IMR-90 (cell line): ENCODE measurements around the gene CCNB2. TPM values are rescaled to one million over a fixed set of nuclear protein-coding genes. Genes with fewer than 3 reads are reported as not detected.

Experiments
- ATAC-seq: fragments of 200-7000 bp; cut with Tn5 transposase; 2 replicates; pipeline ENCODE4 v1.9.1; 2020; ENCODE audit warnings: low read depth, mild to moderate bottlenecking, moderate library complexity
- BruUV-seq: library from RNA; stranded (reverse); fragments of 400-500 nt; replicated peaks from 2 replicates; lab custom pipeline; 2021; lab: Mats Ljungman, UMichigan
- CTCF ChIA-PET: fragments of 300-600 bp; formaldehyde crosslinking; extraction: SDS; loops from one replicate; lab custom pipeline; 2021; ENCODE audit warnings: antibody characterized with exemption; lab: Yijun Ruan, JAX
- POLR2A ChIA-PET: fragments of 300-600 bp; sonication (Branson Sonifier 250); formaldehyde crosslinking; loops from one replicate; lab custom pipeline; 2022; ENCODE audit warnings: antibody characterized with exemption; ENCODE audit not compliant: unreplicated experiment; lab: Charles Lee
- DNase-seq: peaks from one replicate; pipeline ENCODE4 v3.0.0; 2013
- H2AFZ ChIP-seq: replicated peaks from 2 replicates; pipeline ENCODE3; 2013; ENCODE audit warnings: low read length, mild to moderate bottlenecking; ENCODE audit not compliant: poor library complexity
- H2AK5ac ChIP-seq: 2 replicates; pipeline ENCODE4 v1.6.1; 2013; ENCODE audit warnings: low read depth, low read length, inconsistent platforms
- H2AK9ac ChIP-seq: replicated peaks from 2 replicates; pipeline ENCODE3; 2013; ENCODE audit warnings: mild to moderate bottlenecking, low read depth, low read length, moderate library complexity; ENCODE audit not compliant: poor library complexity
- H2BK120ac ChIP-seq: 2 replicates; pipeline ENCODE4 v1.6.1; 2013; ENCODE audit warnings: low read depth, low read length, inconsistent platforms
- H2BK15ac ChIP-seq: 3 replicates; pipeline ENCODE4 v1.6.1; 2013; ENCODE audit warnings: low read depth, low read length, inconsistent platforms
- H2BK20ac ChIP-seq: 2 replicates; pipeline ENCODE4 v1.6.1; 2013; ENCODE audit warnings: low read depth, mild to moderate bottlenecking, inconsistent platforms, low read length, moderate library complexity
- H2BK5ac ChIP-seq: 2 replicates; pipeline ENCODE4 v1.6.1; 2013; ENCODE audit warnings: mild to moderate bottlenecking, low read depth, low read length, inconsistent platforms; ENCODE audit not compliant: poor library complexity, severe bottlenecking
- H3K14ac ChIP-seq: replicated peaks from 2 replicates; pipeline ENCODE4 v1.6.1; 2013; ENCODE audit warnings: low read depth, low read length, inconsistent platforms
- H3K18ac ChIP-seq: 2 replicates; pipeline ENCODE4 v1.6.1; 2013; ENCODE audit warnings: low read depth, low read length, control low read depth
- H3K23ac ChIP-seq: 2 replicates; pipeline ENCODE4 v1.6.1; 2013; ENCODE audit warnings: low read depth, low read length, inconsistent platforms
- H3K27ac ChIP-seq: 2 replicates; pipeline ENCODE4 v1.5.1; 2013; ENCODE audit warnings: mild to moderate bottlenecking, control low read depth, low read length; ENCODE audit not compliant: insufficient read depth
- H3K27me3 ChIP-seq: 2 replicates; pipeline ENCODE4 v1.6.1; 2013; ENCODE audit warnings: low read length; ENCODE audit not compliant: control insufficient read depth, insufficient read depth
- H3K36me3 ChIP-seq: 2 replicates; pipeline ENCODE4 v1.6.1; 2013; ENCODE audit warnings: low read length, mixed read lengths; ENCODE audit not compliant: control insufficient read depth, insufficient read depth
- H3K4ac ChIP-seq: 2 replicates; pipeline ENCODE4 v1.6.1; 2013; ENCODE audit warnings: low read depth, low read length, inconsistent platforms
- H3K4me1 ChIP-seq: 2 replicates; pipeline ENCODE4 v1.6.1; 2013; ENCODE audit warnings: low read length, mixed read lengths; ENCODE audit not compliant: control insufficient read depth, insufficient read depth
- H3K4me2 ChIP-seq: 2 replicates; pipeline ENCODE4 v1.6.1; 2013; ENCODE audit warnings: low read depth, mild to moderate bottlenecking, control low read depth, low read length, moderate library complexity
- H3K4me3 ChIP-seq: 2 replicates; pipeline ENCODE4 v1.5.1; 2013; ENCODE audit warnings: low read depth, mild to moderate bottlenecking, control low read depth, low read length, moderate library complexity; ENCODE audit not compliant: insufficient read depth
- H3K56ac ChIP-seq: 2 replicates; pipeline ENCODE4 v1.6.1; 2013; ENCODE audit warnings: low read length, inconsistent platforms; ENCODE audit not compliant: insufficient read depth; ENCODE audit errors: extremely low read depth
- H3K79me1 ChIP-seq, 2 experiments: 2 replicates each; pipeline ENCODE4 v1.6.1; 2013; ENCODE audit warnings: low read length in 2 of 2, inconsistent platforms in 1 of 2, low read depth in 1 of 2
- H3K9ac ChIP-seq: 2 replicates; pipeline ENCODE4 v1.6.1; 2013; ENCODE audit warnings: low read depth, low read length, control low read depth
- H3K9me1 ChIP-seq: 2 replicates; pipeline ENCODE4 v1.6.1; 2013; ENCODE audit warnings: low read length, inconsistent platforms; ENCODE audit not compliant: insufficient read depth
- H3K9me3 ChIP-seq: 2 replicates; pipeline ENCODE4 v1.6.1; 2013; ENCODE audit warnings: low read length; ENCODE audit not compliant: control insufficient read depth, insufficient read depth
- H4K20me1 ChIP-seq: 2 replicates; pipeline ENCODE4 v1.6.1; 2013; ENCODE audit warnings: low read length, inconsistent platforms; ENCODE audit not compliant: insufficient read depth
- H4K5ac ChIP-seq: 2 replicates; pipeline ENCODE4 v1.6.1; 2013; ENCODE audit warnings: mild to moderate bottlenecking, low read depth, low read length, control low read depth
- H4K8ac ChIP-seq, 2 experiments: 2 replicates each; pipeline ENCODE4 v1.6.1; 2013; ENCODE audit warnings: low read depth in 2 of 2, low read length in 2 of 2, control low read depth in 1 of 2, inconsistent platforms in 1 of 2
- H4K91ac ChIP-seq: 2 replicates; pipeline ENCODE4 v1.6.1; 2013; ENCODE audit warnings: low read depth, low read length, inconsistent platforms; ENCODE audit not compliant: insufficient read depth
- CEBPB ChIP-seq: IDR thresholded peaks from 2 replicates; pipeline ENCODE4 v1.6.1; 2012; ENCODE audit warnings: low read depth, low read length, improper control_type of control experiment
- CHD1 ChIP-seq: IDR thresholded peaks from 2 replicates; pipeline ENCODE4 v1.6.1; 2012; ENCODE audit warnings: low read depth, low read length, improper control_type of control experiment
- FOS ChIP-seq: fragments of 150-350 bp; IDR thresholded peaks from 2 replicates; pipeline ENCODE4 v1.6.1; 2016; ENCODE audit warnings: low read depth, low read length
- MAFK ChIP-seq: IDR thresholded peaks from 2 replicates; pipeline ENCODE4 v1.6.1; 2012; ENCODE audit warnings: low read depth, low read length, improper control_type of control experiment
- MAZ ChIP-seq: IDR thresholded peaks from 2 replicates; pipeline ENCODE4 v1.6.1; 2012; ENCODE audit warnings: low read depth, mild to moderate bottlenecking, low read length, improper control_type of control experiment, moderate library complexity, borderline replicate concordance
- MXI1 ChIP-seq: IDR thresholded peaks from 2 replicates; pipeline ENCODE4 v1.6.1; 2012; ENCODE audit warnings: low read depth, mild to moderate bottlenecking, low read length, moderate library complexity, borderline replicate concordance
- NFE2L2 ChIP-seq: fragments of 150-350 bp; IDR thresholded peaks from 2 replicates; pipeline ENCODE4 v1.6.1; 2016; ENCODE audit warnings: low read depth, mild to moderate bottlenecking, low read length
- POLR2A ChIP-seq: IDR thresholded peaks from 2 replicates; pipeline ENCODE4 v1.6.1; 2012; ENCODE audit warnings: mild to moderate bottlenecking, low read depth, low read length
- RAD21 ChIP-seq: IDR thresholded peaks from 2 replicates; pipeline ENCODE4 v1.6.1; 2012; ENCODE audit warnings: low read length, improper control_type of control experiment
- RCOR1 ChIP-seq: IDR thresholded peaks from 2 replicates; pipeline ENCODE4 v1.6.1; 2012; ENCODE audit warnings: mild to moderate bottlenecking, low read length, improper control_type of control experiment; ENCODE audit not compliant: insufficient replicate concordance
- RFX5 ChIP-seq: IDR thresholded peaks from 2 replicates; pipeline ENCODE4 v1.8.0; 2012; ENCODE audit warnings: low read depth, mild to moderate bottlenecking, low read length, moderate library complexity
- SMC3 ChIP-seq: fragments of 150-350 bp; IDR thresholded peaks from 2 replicates; pipeline ENCODE4 v1.6.1; 2016; ENCODE audit warnings: low read depth, mild to moderate bottlenecking, antibody characterized with exemption, low read length, moderate library complexity
- WGBS, 2 experiments: methylation state at CpG; one replicate each; pipeline versions ENCODE4 v1.1.5 to v1.1.7; 2013; ENCODE audit warnings: missing lambda C conversion rate in 2 of 2; ENCODE audit not compliant: insufficient read length in 1 of 2; ENCODE audit errors: extremely low coverage in 2 of 2; 5-methylcytosine and 5-hydroxymethylcytosine counted together
- dilution Hi-C: fragments of 300-500 bp; cut with HindIII; formaldehyde crosslinking; loops from one replicate; pipeline ENCODE4 v1.14.3; 2018; ENCODE audit warnings: low sequenced_read_pairs; ENCODE audit not compliant: unreplicated experiment
- in situ Hi-C: fragments of 300-500 bp; cut with MboI; formaldehyde crosslinking; loops from 3 replicates; pipeline ENCODE4 v1.14.3; 2019; ENCODE audit warnings: low sequenced_read_pairs, inconsistent platforms, mixed read lengths
- intact Hi-C: fragments of 100-400 bp; cut with micrococcal nuclease; formaldehyde crosslinking; loops from 2 replicates; pipeline ENCODE4 v1.10.0; 2022
- polyA plus RNA-seq, 3 experiments: library from polyadenylated mRNA; depleted of rRNA; stranded (reverse); fragments of >200 nt; gene quantifications; 2 replicates each; pipeline ENCODE4 v1.2.3, GENCODE V29; 2012; ENCODE audit warnings: low replicate concordance in 1 of 3
- total RNA-seq: library from RNA; depleted of rRNA; stranded (reverse); fragments of >200 nt; gene quantifications from 2 replicates; pipeline ENCODE4 v1.2.3, GENCODE V29; 2012

The CCNB2 gene
- total and polyA plus RNA-seq, 2 of the 4 experiments (the other 2 are of a cell fraction), result 52.5 to 54.6 TPM

DNA sequence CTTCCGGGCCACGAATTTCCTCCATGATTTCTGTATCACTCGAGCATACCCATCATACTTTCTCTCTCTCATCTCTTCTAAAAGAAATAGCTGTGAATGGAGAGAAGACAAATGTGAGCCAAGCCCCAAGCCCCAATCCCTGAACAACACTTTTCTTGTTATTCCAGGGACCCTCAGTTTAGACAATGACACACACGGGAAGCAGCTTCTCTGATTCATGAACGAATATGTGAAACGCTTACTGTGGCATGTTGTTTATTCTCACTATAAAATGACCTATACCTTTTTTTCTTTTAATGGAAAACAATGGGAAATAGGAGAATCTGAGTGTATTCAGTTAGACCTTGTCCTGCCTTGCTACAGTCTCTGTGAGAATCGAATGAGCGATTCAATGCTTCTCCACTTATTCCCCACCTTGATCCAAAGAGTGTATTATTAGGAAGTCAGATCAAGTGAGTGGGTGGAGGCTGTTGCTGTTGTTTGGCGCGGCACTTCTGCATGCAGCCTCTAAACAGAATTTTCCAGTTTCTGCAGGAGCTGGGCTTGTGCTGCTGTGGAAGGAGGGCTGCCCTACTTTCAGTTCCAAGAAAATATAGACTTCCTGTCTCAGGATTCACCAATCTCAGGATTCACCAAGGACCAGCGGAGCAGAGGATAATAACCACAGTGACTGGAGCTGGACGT lies 69.3 kb downstream of the CCNB2 start:
- peak overlapping the region; percentile 84 for H2BK120ac ChIP-seq
- H3K4me3 ChIP-seq, result no peak overlapping the region
- no peak overlapping the region for H3K4me2 ChIP-seq
- peak overlapping the region; percentile 83; the same call in 1 of the 2 replicates for H2AK5ac ChIP-seq
- in situ Hi-C loops (loop anchor here (10.0 kb wide), 1 partner anchor 201 kb away; the partner anchor contains the start of gene MYO1E), intact Hi-C loops (no loop called here), dilution Hi-C loops (no loop called here)
- H3K4me1 ChIP-seq, result peaks cover 17% of the 10 kb centered on the region
- H2BK15ac ChIP-seq, result peak overlapping the region; percentile 55; the same call in 2 of the 3 replicates
- H2BK5ac ChIP-seq, result peak overlapping the region; percentile 84
- ATAC-seq (no peak), DNase-seq (peak; percentile 36)
- H3K4ac ChIP-seq, result peak overlapping the region; percentile 74
- ChIA-PET POLR2A (interaction anchor here (0.5 kb wide), 1 partner anchor 26 kb away, joined by 6 read pairs; no protein-coding TSS in a partner anchor), CTCF (interaction anchor here (1.0 to 1.9 kb wide), 5 partner anchors 25 to 319 kb away, joined by 3 to 6 read pairs (median 3); no protein-coding TSS in a partner anchor)
- no CpG with 5 or more reads among the region's 12 CpGs for WGBS, 2 experiments
- H3K9me1 ChIP-seq, result peaks cover 10% of the 10 kb centered on the region
- no peaks in the 10 kb centered on the region for H3K27me3 ChIP-seq
- H3K9me3 ChIP-seq, result no peaks in the 10 kb centered on the region
- H4K91ac ChIP-seq, result peak overlapping the region; percentile 51
- peak overlapping the region; percentile 60 for H2AFZ ChIP-seq
- BruUV-seq, result no TSS peak
- no peak overlapping the region for H3K56ac ChIP-seq
- H3K27ac ChIP-seq, result peak overlapping the region; percentile 59; the same call in 1 of the 2 replicates
- peak overlapping the region; percentile 10; the same call in 1 of the 2 replicates for H3K23ac ChIP-seq
- TF ChIP-seq MXI1, result no peak
- no peak for TF ChIP-seq MAZ
- no peak for TF ChIP-seq POLR2A
- no peak for TF ChIP-seq RCOR1
- TF ChIP-seq NFE2L2, result no peak
- no peak for TF ChIP-seq RAD21
- no peak for TF ChIP-seq FOS
- no peak for TF ChIP-seq RFX5
- no peak for TF ChIP-seq CEBPB
- no peak for TF ChIP-seq SMC3
- TF ChIP-seq MAFK, result no peak
- TF ChIP-seq CHD1, result no peak
- H4K8ac ChIP-seq, result peak overlapping the region in 1 of 2 experiments; percentile 83; a peak in 1 of 4 replicates
- H3K14ac ChIP-seq, result peak overlapping the region; percentile 53; the same call in 1 of the 2 replicates
- peaks cover 20% of the 10 kb centered on the region for H3K36me3 ChIP-seq
- peak overlapping the region; percentile 21; the same call in 1 of the 2 replicates for H3K18ac ChIP-seq
- no peak overlapping the region for H3K9ac ChIP-seq
- H4K5ac ChIP-seq, result peak overlapping the region; percentile 43; the same call in 1 of the 2 replicates
- H2BK20ac ChIP-seq, result peak overlapping the region; percentile 68; the same call in 1 of the 2 replicates
- peaks cover 11% of the 10 kb centered on the region for H4K20me1 ChIP-seq
- H2AK9ac ChIP-seq, result peak overlapping the region; percentile 47
- H3K79me1 ChIP-seq, result peaks cover 0 to 10% of the 10 kb centered on the region in 2 experiments; a peak in 1 of 4 replicates
